ENCODE results near the gene URM1.

- TF ChIP-seq POLR2A (IDR thresholded peaks at IDR 0.05; ENCODE audit: extremely low read depth, insufficient read length), result no peak
- TF ChIP-seq MYC (IDR thresholded peaks at IDR 0.05; ENCODE audit: low read depth, low read length), result no peak
- no peak for TF ChIP-seq CTCF (IDR thresholded peaks at IDR 0.05; ENCODE audit: low read depth, low read length)
These were observed 45.4 kb downstream of the URM1 start for GRCh38 chr9:128416432-128417019.
